ENCODE results near the gene STRN4. TPM values are rescaled to one million over a fixed set of nuclear protein-coding genes. Genes with fewer than 3 reads are reported as not detected.

STRN4 gene
- total and polyA plus RNA-seq, 3 experiments from 2014 or later = 23.2 to 70.4 (median 68.8) TPM

GRCh38 chr19:46759817-46760333, 13.6 kb upstream of the STRN4 start:
- H3K27ac ChIP-seq (ENCODE audit: low read depth, low read length) = no peak overlapping the region
- POLR2A ChIA-PET = no interaction called here
- no peak for DNase-seq
- no peak overlapping the region for H3K4me3 ChIP-seq (ENCODE audit: low read length)
- Mint-ChIP-seq H3K27me3 (no peaks in the 10 kb centered on the region), H3K9me3 (no peaks in the 10 kb centered on the region), H3K4me3 (no peak overlapping the region), H3K27ac (no peak overlapping the region), H3K4me1 (peaks cover 4 to 10% (median 4%) of the 10 kb centered on the region in 3 donors), H3K36me3 (peaks cover 0 to 13% (median 0%) of the 10 kb centered on the region in 3 donors)
- CTCF ChIA-PET = interaction anchor here (1.1 kb wide), 1 partner anchor 81 kb away, joined by 3 read pairs; no protein-coding TSS in a partner anchor
- H3K27me3 ChIP-seq (ENCODE audit: insufficient read depth, low read length, poor library complexity, severe bottlenecking) = no peaks in the 10 kb centered on the region
- peaks cover 4% of the 10 kb centered on the region for H3K36me3 ChIP-seq (ENCODE audit: insufficient read depth, low read length)
- no peaks in the 10 kb centered on the region for H3K9me3 ChIP-seq (ENCODE audit: low read length)
- no peaks in the 10 kb centered on the region for H3K4me1 ChIP-seq (ENCODE audit: insufficient read depth, low read length)

- POLR2A ChIA-PET = no interaction called here
- no peaks in the 10 kb centered on the region for H3K4me1 ChIP-seq (ENCODE audit: insufficient read depth, low read length)
- peaks cover 0 to 13% (median 0%) of the 10 kb centered on the region in 3 donors for H3K36me3 Mint-ChIP-seq
Observed at GRCh38 chr19:46759206-46759605, 13.0 kb upstream of the STRN4 start.

GRCh38 chr19:46756544-46756888, 10.3 kb upstream of the STRN4 start:
- peaks cover 7 to 16% (median 8%) of the 10 kb centered on the region in 3 donors for H3K4me1 Mint-ChIP-seq
- Histone ChIP-seq H3K4me1 (ENCODE audit: insufficient read depth, low read length) (no peaks in the 10 kb centered on the region), H3K4me3 (ENCODE audit: low read length) (no peak overlapping the region), H3K27me3 (ENCODE audit: insufficient read depth, low read length, poor library complexity, severe bottlenecking) (no peaks in the 10 kb centered on the region), H3K36me3 (ENCODE audit: insufficient read depth, low read length) (peaks cover 4% of the 10 kb centered on the region), H3K27ac (ENCODE audit: low read depth, low read length) (no peak overlapping the region), H3K9me3 (ENCODE audit: low read length) (no peaks in the 10 kb centered on the region)
- peaks cover 0 to 22% (median 2%) of the 10 kb centered on the region in 3 donors for H3K36me3 Mint-ChIP-seq
- H3K27ac Mint-ChIP-seq = no peak overlapping the region
- ChIA-PET CTCF (interaction anchor here (1.1 to 6.5 kb wide), 6 partner anchors 10 to 84 kb away, joined by 3 to 89 read pairs (median 6); no protein-coding TSS in a partner anchor), POLR2A (no interaction called here)
- DNase-seq = no peak
- H3K9me3 Mint-ChIP-seq = no peaks in the 10 kb centered on the region
- H3K27me3 Mint-ChIP-seq = no peaks in the 10 kb centered on the region
- no peak overlapping the region for H3K4me3 Mint-ChIP-seq

More at GRCh38 chr19:46759206-46759605, 13.0 kb upstream of the STRN4 start:
- Mint-ChIP-seq H3K4me3 (no peak overlapping the region), H3K27me3 (no peaks in the 10 kb centered on the region), H3K27ac (peak overlapping the region in 1 of 8 donors; percentile 9), H3K4me1 (peaks cover 4 to 10% (median 4%) of the 10 kb centered on the region in 3 donors), H3K9me3 (no peaks in the 10 kb centered on the region)
- H3K9me3 ChIP-seq (ENCODE audit: low read length) = no peaks in the 10 kb centered on the region
- peaks cover 4% of the 10 kb centered on the region for H3K36me3 ChIP-seq (ENCODE audit: insufficient read depth, low read length)
- H3K27ac ChIP-seq (ENCODE audit: low read depth, low read length) = no peak overlapping the region
- no peaks in the 10 kb centered on the region for H3K27me3 ChIP-seq (ENCODE audit: insufficient read depth, low read length, poor library complexity, severe bottlenecking)
- no peak for DNase-seq
- H3K4me3 ChIP-seq (ENCODE audit: low read length) = no peak overlapping the region
- CTCF ChIA-PET = interaction anchor here (1.9 to 6.5 kb wide), 2 partner anchors 29 to 82 kb away, joined by 7 to 89 read pairs; partner anchors contain the start of gene SLC1A5

GRCh38 chr19:46755853-46756543, 9.7 kb upstream of the STRN4 start:
- POLR2A ChIA-PET = no interaction called here
- no peaks in the 10 kb centered on the region for H3K9me3 Mint-ChIP-seq
- H3K4me1 ChIP-seq (ENCODE audit: insufficient read depth, low read length) = no peaks in the 10 kb centered on the region
- H3K4me1 Mint-ChIP-seq = peaks cover 7 to 16% (median 8%) of the 10 kb centered on the region in 3 donors
- no peak overlapping the region for H3K4me3 Mint-ChIP-seq
- H3K27me3 Mint-ChIP-seq = no peaks in the 10 kb centered on the region
- H3K27ac ChIP-seq (ENCODE audit: low read depth, low read length) = no peak overlapping the region
- no peaks in the 10 kb centered on the region for H3K27me3 ChIP-seq (ENCODE audit: insufficient read depth, low read length, poor library complexity, severe bottlenecking)
- H3K4me3 ChIP-seq (ENCODE audit: low read length) = no peak overlapping the region
- H3K36me3 Mint-ChIP-seq = peaks cover 0 to 23% (median 2%) of the 10 kb centered on the region in 3 donors
- H3K36me3 ChIP-seq (ENCODE audit: insufficient read depth, low read length) = peaks cover 4% of the 10 kb centered on the region
- no peak for DNase-seq
- no peaks in the 10 kb centered on the region for H3K9me3 ChIP-seq (ENCODE audit: low read length)
- no peak overlapping the region for H3K27ac Mint-ChIP-seq
- CTCF ChIA-PET = interaction anchor here (1.1 to 6.5 kb wide), 7 partner anchors 11 to 85 kb away, joined by 3 to 89 read pairs (median 3); no protein-coding TSS in a partner anchor

GRCh38 chr19:46755077-46755852, 9.0 kb upstream of the STRN4 start:
- no peaks in the 10 kb centered on the region for H3K4me1 ChIP-seq (ENCODE audit: insufficient read depth, low read length)
- H3K4me3 Mint-ChIP-seq = no peak overlapping the region
- no peak overlapping the region for H3K27ac ChIP-seq (ENCODE audit: low read depth, low read length)
- POLR2A ChIA-PET = no interaction called here
- no peak overlapping the region for H3K4me3 ChIP-seq (ENCODE audit: low read length)
- peaks cover 4% of the 10 kb centered on the region for H3K36me3 ChIP-seq (ENCODE audit: insufficient read depth, low read length)
- CTCF ChIA-PET = interaction anchor here (1.1 to 6.5 kb wide), 6 partner anchors 11 to 89 kb away, joined by 3 to 89 read pairs (median 6); no protein-coding TSS in a partner anchor
- H3K27ac Mint-ChIP-seq = no peak overlapping the region
- no peak for DNase-seq
- no peaks in the 10 kb centered on the region for H3K27me3 Mint-ChIP-seq
- no peaks in the 10 kb centered on the region for H3K9me3 Mint-ChIP-seq
- peaks cover 0 to 28% (median 3%) of the 10 kb centered on the region in 3 donors for H3K36me3 Mint-ChIP-seq
- H3K27me3 ChIP-seq (ENCODE audit: insufficient read depth, low read length, poor library complexity, severe bottlenecking) = no peaks in the 10 kb centered on the region
- peaks cover 7 to 16% (median 8%) of the 10 kb centered on the region in 3 donors for H3K4me1 Mint-ChIP-seq
- no peaks in the 10 kb centered on the region for H3K9me3 ChIP-seq (ENCODE audit: low read length)

- Mint-ChIP-seq H3K36me3 (peaks cover 0 to 35% (median 5%) of the 10 kb centered on the region in 3 donors), H3K27me3 (no peaks in the 10 kb centered on the region), H3K27ac (peak overlapping the region in 2 of 8 donors; percentile 72 to 89), H3K9me3 (no peaks in the 10 kb centered on the region), H3K4me1 (peaks cover 9 to 18% (median 13%) of the 10 kb centered on the region in 3 donors), H3K4me3 (peak overlapping the region in 1 of 7 donors; percentile 9)
- Histone ChIP-seq H3K4me3 (ENCODE audit: low read length) (no peak overlapping the region), H3K36me3 (ENCODE audit: insufficient read depth, low read length) (peaks cover 4% of the 10 kb centered on the region), H3K4me1 (ENCODE audit: insufficient read depth, low read length) (no peaks in the 10 kb centered on the region), H3K9me3 (ENCODE audit: low read length) (no peaks in the 10 kb centered on the region), H3K27me3 (ENCODE audit: insufficient read depth, low read length, poor library complexity, severe bottlenecking) (no peaks in the 10 kb centered on the region), H3K27ac (ENCODE audit: low read depth, low read length) (no peak overlapping the region)
- peak; percentile 45 to 76 (median 54) for DNase-seq
- ChIA-PET POLR2A (no interaction called here), CTCF (interaction anchor here (0.8 to 6.5 kb wide), 14 partner anchors 9 to 91 kb away, joined by 3 to 89 read pairs (median 4); no protein-coding TSS in a partner anchor)
Observed at GRCh38 chr19:46753420-46754155, 7.3 kb upstream of the STRN4 start.

GRCh38 chr19:46748325-46749109, 2.3 kb upstream of the STRN4 start:
- H3K9me3 ChIP-seq (ENCODE audit: low read length) = no peaks in the 10 kb centered on the region
- ChIA-PET CTCF (interaction anchor here (1.1 to 4.5 kb wide), 8 partner anchors 10 to 288 kb away, joined by 3 to 24 read pairs (median 4); no protein-coding TSS in a partner anchor), POLR2A (interaction anchor here (0.6 kb wide), 1 partner anchor 34 kb away, joined by 3 read pairs; no protein-coding TSS in a partner anchor)
- Mint-ChIP-seq H3K27me3 (peaks cover 0 to 2% of the 10 kb centered on the region in 2 donors), H3K4me1 (peaks cover 33 to 42% (median 41%) of the 10 kb centered on the region in 3 donors), H3K4me3 (peak overlapping the region; percentile 29 to 94 (median 59)), H3K36me3 (peaks cover 0 to 30% (median 5%) of the 10 kb centered on the region in 3 donors), H3K27ac (peak overlapping the region in 5 of 8 donors; percentile 42 to 95 (median 71)), H3K9me3 (no peaks in the 10 kb centered on the region)
- peaks cover 25% of the 10 kb centered on the region for H3K4me1 ChIP-seq (ENCODE audit: insufficient read depth, low read length)
- peak; percentile 56 to 83 (median 64) for DNase-seq
- no peaks in the 10 kb centered on the region for H3K27me3 ChIP-seq (ENCODE audit: insufficient read depth, low read length, poor library complexity, severe bottlenecking)
- H3K27ac ChIP-seq (ENCODE audit: low read depth, low read length) = no peak overlapping the region
- no peak overlapping the region for H3K4me3 ChIP-seq (ENCODE audit: low read length)
- H3K36me3 ChIP-seq (ENCODE audit: insufficient read depth, low read length) = no peaks in the 10 kb centered on the region
